HG03460 (cell line): ENCODE data around the gene GAA.
A peak's percentile ranks its signal among the peaks of the same experiment; 100 is the strongest.
"Not testable (repeated sequence)": the region's sequence is repeated elsewhere in the genome, so short reads cannot be mapped to it uniquely, and the experiment has no call there.

Experiments
- ATAC-seq: cut with Tn5 transposase; IDR thresholded peaks from one replicate; pipeline ENCODE4 v1.9.1; 2021; ENCODE audit not compliant: unreplicated experiment

The GAA gene

GRCh38 chr17:80145076-80146075 is 44.0 kb downstream of the GAA start:
- no peak for ATAC-seq

DNA sequence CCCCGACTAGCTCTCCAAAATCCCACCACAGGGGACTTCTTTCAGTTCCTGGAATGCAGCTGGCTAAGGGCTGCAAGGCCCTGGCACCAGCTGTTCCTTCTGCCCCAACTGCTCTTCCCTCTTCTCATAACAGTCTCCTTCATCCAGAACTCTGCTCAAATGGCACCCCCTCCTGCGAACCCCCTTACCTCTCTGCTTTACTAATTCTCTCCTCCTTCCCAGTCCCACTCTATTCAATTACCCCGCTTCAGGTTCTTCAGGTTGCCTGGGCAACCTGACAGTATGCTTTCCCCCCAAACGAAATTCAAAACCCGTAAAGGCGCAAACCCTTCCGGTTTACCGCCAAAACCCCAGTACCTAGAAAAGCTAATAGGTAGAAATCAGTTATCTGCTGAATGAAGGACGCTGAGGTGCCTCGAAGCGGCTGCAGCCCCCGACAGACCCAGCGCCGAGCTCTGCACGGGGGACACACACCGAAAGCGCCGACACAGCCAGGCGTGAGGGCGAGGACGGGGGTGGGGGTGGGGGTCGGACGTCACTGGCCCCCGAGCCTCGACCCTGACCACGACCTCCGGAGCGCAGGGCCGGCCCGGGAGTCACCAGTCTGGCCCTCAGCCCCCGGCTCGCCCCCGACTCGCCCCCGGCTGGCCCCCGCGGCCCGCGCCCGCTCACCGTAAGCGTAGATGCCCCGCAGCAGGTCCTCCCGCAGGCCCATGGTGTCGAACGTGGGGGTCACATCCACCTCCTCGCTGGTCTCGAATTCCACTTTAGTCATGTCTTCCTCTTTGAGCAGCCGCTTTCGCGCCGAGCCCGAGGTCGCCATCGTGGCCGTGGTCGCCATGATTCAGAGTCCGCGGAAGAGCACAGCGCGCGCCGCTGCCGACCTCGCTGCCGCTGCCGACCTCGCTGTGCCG is 45.0 kb downstream of the GAA start:
- ATAC-seq: peak; percentile 12

GRCh38 chr17:80147035-80147822 is 45.8 kb downstream of the GAA start, which contains the start of gene EIF4A3:
Gene EIF4A3, minus strand, starts transcription at chr17:80147128. Its CDS starts 167 bp downstream, at chr17:80146961.
- ATAC-seq: peak; percentile 85

DNA sequence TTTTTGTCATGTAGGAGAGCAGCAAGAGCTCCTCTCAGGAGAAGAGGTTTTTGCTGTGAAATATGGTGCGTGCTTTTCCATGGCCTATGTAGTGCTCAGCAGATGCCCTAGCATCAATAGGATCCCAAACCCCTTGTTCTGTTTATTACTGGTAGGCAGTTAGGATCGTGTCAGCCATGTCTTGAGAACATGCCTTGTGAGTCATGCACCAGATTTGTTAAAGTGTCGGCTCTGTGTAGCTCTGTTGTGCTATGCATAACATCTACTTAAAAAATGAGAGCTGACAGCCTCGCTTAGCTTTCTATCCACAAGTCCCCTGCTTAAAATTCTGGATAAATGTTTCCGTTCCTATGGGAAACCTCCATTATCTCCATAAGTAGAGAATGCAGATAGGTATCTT is 50.0 kb downstream of the GAA start:
- ATAC-seq: no peak

DNA sequence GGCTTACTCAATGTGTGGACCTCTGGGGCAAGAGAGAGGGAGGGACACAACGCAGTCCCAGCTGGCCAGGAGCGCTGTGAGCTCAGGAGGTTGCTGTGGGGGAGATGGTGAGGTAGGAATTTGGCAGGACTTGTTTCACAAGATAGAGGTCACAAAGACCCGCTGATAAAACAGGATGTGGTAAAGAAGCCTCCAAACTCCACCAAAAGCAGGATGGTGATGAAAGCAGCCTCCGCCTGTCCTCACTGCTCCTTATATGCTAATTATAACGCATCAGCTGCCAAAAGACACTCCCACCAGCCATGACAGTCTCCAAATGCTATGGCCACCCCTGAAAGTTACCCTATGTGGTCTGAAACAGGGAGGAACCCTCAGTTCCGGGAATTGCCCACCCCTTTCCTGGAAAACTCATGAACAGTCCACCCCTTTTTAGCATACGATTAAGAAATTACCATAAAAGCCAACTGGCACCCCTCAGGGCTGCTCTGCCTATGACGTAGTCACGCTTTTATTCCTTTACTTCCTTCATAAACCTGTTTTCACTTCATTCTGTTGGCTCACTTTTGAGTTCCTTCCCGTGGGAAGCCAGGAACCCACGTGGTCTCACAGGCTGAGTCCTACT is 50.8 kb downstream of the GAA start:
- no peak for ATAC-seq

GRCh38 chr17:80153004-80153403 is 51.6 kb downstream of the GAA start:
- ATAC-seq: peak; percentile 71

- no peak for ATAC-seq
These were observed 52.8 kb downstream of the GAA start for GRCh38 chr17:80154166-80154565.

DNA sequence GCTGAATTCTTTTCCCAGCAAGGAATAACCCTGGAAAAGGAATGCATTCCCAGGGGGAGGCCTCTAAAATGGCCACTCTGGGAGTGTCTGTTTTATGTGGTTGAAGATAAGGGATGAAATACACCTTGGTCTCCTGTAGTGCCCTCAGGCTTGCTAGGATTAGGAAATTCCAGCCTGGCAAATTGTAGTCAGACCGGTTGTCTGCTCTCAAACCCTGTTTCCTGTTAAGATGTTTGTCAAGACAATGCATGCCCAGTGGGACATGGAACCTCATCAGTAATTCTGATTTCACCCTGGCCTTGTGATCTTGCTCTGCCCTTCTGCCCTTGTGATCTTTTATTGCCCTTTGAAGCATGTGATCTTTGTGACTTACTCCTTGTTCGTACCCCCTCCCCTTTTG is 54.2 kb downstream of the GAA start:
- not testable (repeated sequence) for ATAC-seq

DNA sequence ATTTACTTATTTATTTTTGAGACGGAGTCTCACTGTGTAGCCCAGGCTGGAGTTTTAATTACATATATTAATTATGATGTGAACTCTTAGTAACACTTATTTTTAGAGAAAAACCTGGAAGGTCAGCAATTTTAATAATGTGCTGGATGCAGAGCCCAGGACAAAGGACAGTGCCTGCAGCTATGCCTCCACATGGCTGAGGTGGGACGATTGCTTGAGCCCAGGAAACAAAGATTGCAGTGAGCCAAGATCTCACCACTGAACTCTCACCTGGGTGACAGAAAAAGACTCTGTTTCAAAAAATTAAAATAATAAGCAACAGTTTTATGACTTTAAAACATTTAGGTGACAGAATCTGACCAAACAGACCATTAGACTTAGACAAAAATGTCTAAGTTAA is 57.5 kb downstream of the GAA start:
- ATAC-seq: no peak

DNA sequence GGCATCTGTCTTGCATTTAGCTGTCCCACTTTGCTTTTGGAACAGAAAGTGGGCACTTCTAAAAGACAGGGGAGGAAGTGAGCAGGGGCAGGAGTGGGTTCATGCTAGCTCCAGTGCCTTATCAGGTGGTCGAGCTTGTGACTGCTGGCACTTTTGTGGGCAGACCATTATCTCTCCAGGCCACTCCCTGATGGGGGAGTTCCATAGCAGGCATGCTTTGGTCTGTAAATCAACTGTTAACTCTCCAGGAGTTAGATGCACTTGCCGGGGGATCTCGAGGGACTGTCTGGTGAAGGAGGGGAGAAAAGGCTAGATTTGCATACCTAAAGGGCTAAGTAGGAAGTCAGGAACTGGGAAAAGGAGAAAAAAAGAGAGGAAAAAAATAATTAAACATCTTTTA is 59.2 kb downstream of the GAA start:
- ATAC-seq: no peak

DNA sequence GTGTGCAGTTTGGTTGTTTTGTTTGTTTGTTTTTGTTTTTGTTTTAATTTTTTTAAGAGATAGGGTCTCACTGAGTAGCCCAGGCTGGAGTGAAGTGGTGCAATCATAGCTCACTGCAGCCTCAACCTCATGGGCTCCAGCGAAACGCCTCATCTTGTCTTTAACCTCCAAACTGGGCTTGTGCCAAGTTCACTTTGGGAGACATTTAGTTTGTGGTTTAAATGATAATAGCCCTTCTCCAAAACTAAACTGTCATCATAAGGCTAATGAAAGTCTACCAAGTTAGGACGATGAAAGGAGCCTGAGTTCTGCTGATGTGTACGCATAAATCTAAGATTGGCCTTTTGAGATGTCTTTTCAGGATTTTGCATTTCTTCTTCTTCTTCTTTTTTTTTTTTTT is 62.0 kb downstream of the GAA start:
- no peak for ATAC-seq

- no peak for ATAC-seq
These were observed 62.8 kb downstream of the GAA start for GRCh38 chr17:80164185-80164584.

DNA sequence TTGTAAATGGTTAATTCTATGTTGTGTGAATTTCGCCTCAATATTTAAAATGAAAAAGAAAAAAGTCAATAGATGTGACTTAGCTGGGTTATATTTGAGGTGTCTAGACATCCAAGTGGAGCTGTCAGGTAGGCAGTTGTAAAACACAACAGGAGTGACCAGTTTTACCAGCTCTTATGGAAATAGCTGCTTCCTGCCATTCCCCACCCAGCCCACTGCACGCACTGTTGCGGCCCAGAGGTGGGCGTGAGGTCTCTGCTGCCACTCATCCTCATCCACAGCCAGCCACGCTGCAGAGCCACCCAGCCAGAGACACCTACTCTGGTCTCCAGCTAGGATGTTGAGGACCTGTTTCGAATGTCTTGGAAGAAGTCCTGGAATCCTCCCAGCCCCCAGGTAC is 65.1 kb downstream of the GAA start:
- ATAC-seq: no peak

DNA sequence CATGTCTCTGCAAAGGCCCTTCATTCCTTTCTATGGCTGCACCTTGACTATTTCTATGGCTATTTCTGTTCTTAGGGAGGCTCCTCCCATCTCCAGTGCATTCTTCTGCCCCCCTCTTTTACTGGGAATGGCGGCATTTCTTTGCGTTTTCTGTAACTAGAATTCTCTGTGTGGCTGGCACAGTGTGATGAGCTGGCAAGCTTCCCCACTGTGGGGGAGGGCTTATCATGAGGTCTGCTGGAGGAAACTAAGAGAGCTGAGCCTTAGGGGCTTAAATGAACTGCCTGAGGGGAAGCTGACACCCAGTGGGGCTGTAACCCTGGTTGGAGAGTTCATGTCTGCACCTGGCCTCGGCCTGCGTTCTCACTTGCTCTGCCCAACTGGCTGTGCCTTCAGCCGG is 67.0 kb downstream of the GAA start:
- no peak for ATAC-seq

GRCh38 chr17:80169107-80169506 is 67.7 kb downstream of the GAA start:
- no peak for ATAC-seq
